ENCODE results near the gene KLHDC2.
"Not testable (repeated sequence)": the region's sequence is repeated elsewhere in the genome, so short reads cannot be mapped to it uniquely, and the experiment has no call there.

Gene KLHDC2

GRCh38 chr14:49767270-49767570 is 733 bp upstream of the KLHDC2 start:
- ChIA-PET POLR2A (interaction anchor here (0.7 to 2.9 kb wide), 9 partner anchors 17 to 182 kb away, joined by 3 to 15 read pairs (median 4); partner anchors contain the start of genes DNAAF2, POLE2 and RPS29), CTCF (interaction anchor here (1.0 to 3.5 kb wide), 6 partner anchors 8 to 305 kb away, joined by 3 to 27 read pairs (median 5); partner anchors contain the start of genes DNAAF2 and RPS29)
- peak overlapping the region; percentile 96 for H3K4me3 ChIP-seq (ENCODE audit: low read depth, low read length)
- no peak for DNase-seq (ENCODE audit: low read depth, low spot score)
- TF ChIP-seq CTCF (IDR thresholded peaks at IDR 0.05; ENCODE audit: insufficient read depth, low read length, missing control alignments): no peak

GRCh38 chr14:49768301-49769121 is 558 bp downstream of the KLHDC2 start:
- H3K4me3 ChIP-seq (ENCODE audit: low read depth, low read length): peak overlapping the region; percentile 96
- no peak for DNase-seq (ENCODE audit: low read depth, low spot score)
- TF ChIP-seq CTCF (IDR thresholded peaks at IDR 0.05; ENCODE audit: insufficient read depth, low read length, missing control alignments): no peak
- ChIA-PET POLR2A (interaction anchor here (0.7 to 2.9 kb wide), 13 partner anchors 11 to 183 kb away, joined by 3 to 16 read pairs (median 4); partner anchors contain the start of genes DNAAF2, MGAT2, NEMF and POLE2), CTCF (interaction anchor here (0.5 to 3.5 kb wide), 11 partner anchors 9 to 307 kb away, joined by 3 to 27 read pairs (median 3); partner anchors contain the start of genes DNAAF2, NEMF and RPS29)

- POLR2A ChIA-PET: interaction anchor here (0.7 to 2.9 kb wide), 6 partner anchors 45 to 441 kb away, joined by 3 to 16 read pairs (median 5); partner anchors contain the start of genes DNAAF2, KLHDC1, MGAT2 and NEMF
- CTCF ChIA-PET: interaction anchor here (0.5 to 3.5 kb wide), 6 partner anchors 8 to 308 kb away, joined by 3 to 27 read pairs (median 4); partner anchors contain the start of genes DNAAF2 and NEMF
- TF ChIP-seq CTCF (IDR thresholded peaks at IDR 0.05; ENCODE audit: insufficient read depth, low read length, missing control alignments): no peak
- DNase-seq (ENCODE audit: low read depth, low spot score): no peak
- H3K4me3 ChIP-seq (ENCODE audit: low read depth, low read length): peak overlapping the region; percentile 96
Measured at GRCh38 chr14:49769171-49769570, 1.2 kb downstream of the KLHDC2 start.

- CTCF ChIA-PET: interaction anchor here (0.8 to 3.5 kb wide), 4 partner anchors 12 to 135 kb away, joined by 3 to 27 read pairs (median 4); partner anchors contain the start of genes DNAAF2 and NEMF
Measured at GRCh38 chr14:49769581-49770211, 1.7 kb downstream of the KLHDC2 start.

GRCh38 chr14:49770212-49770817 is 2.4 kb downstream of the KLHDC2 start:
- DNase-seq (ENCODE audit: low read depth, low spot score): no peak
- no peak for TF ChIP-seq CTCF (IDR thresholded peaks at IDR 0.05; ENCODE audit: insufficient read depth, low read length, missing control alignments)
- peak overlapping the region; percentile 23; the same call in 1 of the 2 replicates for H3K4me3 ChIP-seq (ENCODE audit: low read depth, low read length)
- ChIA-PET POLR2A (no interaction called here), CTCF (interaction anchor here (0.8 to 2.0 kb wide), 2 partner anchors 75 to 82 kb away, joined by 3 to 6 read pairs; partner anchors contain the start of gene NEMF)

More at GRCh38 chr14:49769581-49770211, 1.7 kb downstream of the KLHDC2 start:
- TF ChIP-seq CTCF (IDR thresholded peaks at IDR 0.05; ENCODE audit: insufficient read depth, low read length, missing control alignments): no peak
- DNase-seq (ENCODE audit: low read depth, low spot score): no peak
- POLR2A ChIA-PET: interaction anchor here (0.7 to 2.9 kb wide), 4 partner anchors 77 to 440 kb away, joined by 3 to 16 read pairs (median 9); partner anchors contain the start of genes DNAAF2, KLHDC1, MGAT2 and RPL36AL
- peak overlapping the region; percentile 96 for H3K4me3 ChIP-seq (ENCODE audit: low read depth, low read length)

- H3K4me3 ChIP-seq (ENCODE audit: low read depth, low read length); POLR2A ChIA-PET: not testable (repeated sequence)
Measured at GRCh38 chr14:49771691-49772090, 3.7 kb downstream of the KLHDC2 start.

More at GRCh38 chr14:49771691-49772090, 3.7 kb downstream of the KLHDC2 start:
- DNase-seq (ENCODE audit: low read depth, low spot score): not testable (repeated sequence)
- CTCF ChIA-PET: interaction anchor here (1.0 to 1.1 kb wide), 2 partner anchors 9 to 138 kb away, joined by 3 to 5 read pairs; no protein-coding TSS in a partner anchor
